ENCODE measurements around the gene PITPNC1. TPM values are rescaled to one million over a fixed set of nuclear protein-coding genes. Genes with fewer than 3 reads are reported as not detected.
"Not testable (repeated sequence)": the region's sequence is repeated elsewhere in the genome, so short reads cannot be mapped to it uniquely, and the experiment has no call there.

PITPNC1 gene
- total RNA-seq, 1 donor from 2014 or later: 25.4 TPM

- Histone ChIP-seq H3K27ac (no peak overlapping the region), H3K9me3 (no peaks in the 10 kb centered on the region), H3K27me3 (no peaks in the 10 kb centered on the region), H3K4me3 (no peak overlapping the region), H3K36me3 (no peaks in the 10 kb centered on the region), H3K4me1 (peaks cover 12% of the 10 kb centered on the region)
- intact Hi-C loops (cut with DNase I): no loop called here
- ATAC-seq: no peak
- TF ChIP-seq CTCF (IDR thresholded peaks at IDR 0.05): no peak
- no peak for DNase-seq
These were observed 90.7 kb downstream of the PITPNC1 start for GRCh38 chr17:67467500-67468455.

GRCh38 chr17:67469208-67469980 is 92.3 kb downstream of the PITPNC1 start:
- DNase-seq: no peak
- ATAC-seq: peak; percentile 67
- Histone ChIP-seq H3K4me1 (peaks cover 14% of the 10 kb centered on the region), H3K27ac (peak overlapping the region; percentile 61), H3K27me3 (no peaks in the 10 kb centered on the region), H3K9me3 (no peaks in the 10 kb centered on the region), H3K4me3 (no peak overlapping the region), H3K36me3 (no peaks in the 10 kb centered on the region)
- no peak for TF ChIP-seq CTCF (IDR thresholded peaks at IDR 0.05)
- intact Hi-C loops (cut with DNase I): no loop called here

- ATAC-seq: peak; percentile 55
- Histone ChIP-seq H3K27me3 (no peaks in the 10 kb centered on the region), H3K4me1 (peaks cover 21% of the 10 kb centered on the region), H3K4me3 (no peak overlapping the region), H3K36me3 (no peaks in the 10 kb centered on the region), H3K27ac (no peak overlapping the region), H3K9me3 (no peaks in the 10 kb centered on the region)
- TF ChIP-seq CTCF (IDR thresholded peaks at IDR 0.05): no peak
- DNase-seq: no peak
- intact Hi-C loops (cut with DNase I): no loop called here
These were observed 93.1 kb downstream of the PITPNC1 start for GRCh38 chr17:67470163-67470562.

GRCh38 chr17:67471118-67471517 is 94.0 kb downstream of the PITPNC1 start:
- H3K27me3 ChIP-seq: no peaks in the 10 kb centered on the region
- DNase-seq: no peak
- H3K9me3 ChIP-seq: no peaks in the 10 kb centered on the region
- TF ChIP-seq CTCF (IDR thresholded peaks at IDR 0.05): no peak
- no peak overlapping the region for H3K4me3 ChIP-seq
- H3K4me1 ChIP-seq: peaks cover 23% of the 10 kb centered on the region
- no peaks in the 10 kb centered on the region for H3K36me3 ChIP-seq
- intact Hi-C loops (cut with DNase I): no loop called here
- H3K27ac ChIP-seq: no peak overlapping the region
- ATAC-seq: no peak

- H3K27ac ChIP-seq; H3K4me3 ChIP-seq; H3K27me3 ChIP-seq; H3K9me3 ChIP-seq; intact Hi-C loops (cut with DNase I); DNase-seq; ATAC-seq; H3K36me3 ChIP-seq: not testable (repeated sequence)
- peaks cover 20% of the 10 kb centered on the region for H3K4me1 ChIP-seq
These were observed 95.5 kb downstream of the PITPNC1 start for GRCh38 chr17:67472606-67473005.

Data from upper lobe of right lung (tissue), 1 donor.